Measurements from ENCODE around the gene CACNA2D2. TPM values are rescaled to one million over a fixed set of nuclear protein-coding genes. Genes with fewer than 3 reads are reported as not detected.

CACNA2D2 gene
- total RNA-seq, 2 donors from 2014 or later, result 1.3 TPM

GRCh38 chr3:50510325-50510724 is 6.9 kb upstream of the CACNA2D2 start:
- 63 to 72% methylated on average over 2 of the region's 2 CpGs for WGBS, 2 donors
- Histone ChIP-seq H3K27me3 (no peaks in the 10 kb centered on the region), H3K4me3 (no peak overlapping the region)

GRCh38 chr3:50509715-50510114 is 6.3 kb upstream of the CACNA2D2 start:
- ATAC-seq (no peak), DNase-seq (no peak)
- Histone ChIP-seq H3K9me3 (no peaks in the 10 kb centered on the region), H3K36me3 (replicated peaks in 1 of 2; ENCODE audit: insufficient read depth in 1 of 2, low read depth in 2 of 2) (no peaks in the 10 kb centered on the region), H3K4me3 (no peak overlapping the region), H3K27me3 (no peaks in the 10 kb centered on the region), H3K4me1 (no peaks in the 10 kb centered on the region), H3K27ac (no peak overlapping the region)
- 73 to 83% methylated on average over 5 of the region's 5 CpGs for WGBS, 2 donors
- TF ChIP-seq POLR2A (IDR thresholded peaks at IDR 0.05), result no peak
- TF ChIP-seq, protein P1, sequence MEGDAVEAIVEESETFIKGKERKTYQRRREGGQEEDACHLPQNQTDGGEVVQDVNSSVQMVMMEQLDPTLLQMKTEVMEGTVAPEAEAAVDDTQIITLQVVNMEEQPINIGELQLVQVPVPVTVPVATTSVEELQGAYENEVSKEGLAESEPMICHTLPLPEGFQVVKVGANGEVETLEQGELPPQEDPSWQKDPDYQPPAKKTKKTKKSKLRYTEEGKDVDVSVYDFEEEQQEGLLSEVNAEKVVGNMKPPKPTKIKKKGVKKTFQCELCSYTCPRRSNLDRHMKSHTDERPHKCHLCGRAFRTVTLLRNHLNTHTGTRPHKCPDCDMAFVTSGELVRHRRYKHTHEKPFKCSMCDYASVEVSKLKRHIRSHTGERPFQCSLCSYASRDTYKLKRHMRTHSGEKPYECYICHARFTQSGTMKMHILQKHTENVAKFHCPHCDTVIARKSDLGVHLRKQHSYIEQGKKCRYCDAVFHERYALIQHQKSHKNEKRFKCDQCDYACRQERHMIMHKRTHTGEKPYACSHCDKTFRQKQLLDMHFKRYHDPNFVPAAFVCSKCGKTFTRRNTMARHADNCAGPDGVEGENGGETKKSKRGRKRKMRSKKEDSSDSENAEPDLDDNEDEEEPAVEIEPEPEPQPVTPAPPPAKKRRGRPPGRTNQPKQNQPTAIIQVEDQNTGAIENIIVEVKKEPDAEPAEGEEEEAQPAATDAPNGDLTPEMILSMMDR (IDR thresholded peaks at IDR 0.05), result no peak
- intact Hi-C loops (cut with DNase I), result no loop called here

More at GRCh38 chr3:50510325-50510724, 6.9 kb upstream of the CACNA2D2 start:
- DNase-seq (no peak), ATAC-seq (no peak)
- H3K4me1 ChIP-seq, result no peaks in the 10 kb centered on the region
- no peak for TF ChIP-seq POLR2A (IDR thresholded peaks at IDR 0.05)
- TF ChIP-seq, protein P1 (IDR thresholded peaks at IDR 0.05), result no peak
- intact Hi-C loops (cut with DNase I), result no loop called here
- H3K9me3 ChIP-seq, result no peaks in the 10 kb centered on the region
- no peak overlapping the region for H3K27ac ChIP-seq
- no peaks in the 10 kb centered on the region for H3K36me3 ChIP-seq (replicated peaks in 1 of 2; ENCODE audit: insufficient read depth in 1 of 2, low read depth in 2 of 2)

- H3K4me3 ChIP-seq, result no peak overlapping the region
- TF ChIP-seq, protein P1 (IDR thresholded peaks at IDR 0.05), result no peak
- no peak for TF ChIP-seq POLR2A (IDR thresholded peaks at IDR 0.05)
- WGBS, 2 donors, result 17 to 67% methylated on average over 1 of the region's 1 CpG
- peaks cover 2% of the 10 kb centered on the region for H3K4me1 ChIP-seq
- H3K9me3 ChIP-seq, result no peaks in the 10 kb centered on the region
- H3K27ac ChIP-seq, result no peak overlapping the region
- intact Hi-C loops (cut with DNase I), result no loop called here
- H3K36me3 ChIP-seq (replicated peaks in 1 of 2; ENCODE audit: insufficient read depth in 1 of 2, low read depth in 2 of 2), result no peaks in the 10 kb centered on the region
- ATAC-seq (no peak), DNase-seq (no peak)
- no peaks in the 10 kb centered on the region for H3K27me3 ChIP-seq
Measured at GRCh38 chr3:50508821-50509220, 5.4 kb upstream of the CACNA2D2 start.

GRCh38 chr3:50506169-50506568 is 2.7 kb upstream of the CACNA2D2 start:
- ATAC-seq (no peak), DNase-seq (no peak)
- Histone ChIP-seq H3K4me1 (peaks cover 13% of the 10 kb centered on the region), H3K27ac (no peak overlapping the region), H3K9me3 (no peaks in the 10 kb centered on the region), H3K27me3 (no peaks in the 10 kb centered on the region), H3K36me3 (replicated peaks in 1 of 2; ENCODE audit: insufficient read depth in 1 of 2, low read depth in 2 of 2) (no peaks in the 10 kb centered on the region), H3K4me3 (no peak overlapping the region)
- TF ChIP-seq POLR2A (IDR thresholded peaks at IDR 0.05), result no peak
- TF ChIP-seq, protein P1 (IDR thresholded peaks at IDR 0.05), result no peak
- 66 to 72% methylated on average over 4 of the region's 4 CpGs for WGBS, 2 donors
- intact Hi-C loops (cut with DNase I), result no loop called here

- WGBS, 2 donors, result 84 to 88% methylated on average over 2 of the region's 2 CpGs
- no peak overlapping the region for H3K27ac ChIP-seq
- intact Hi-C loops (cut with DNase I), result no loop called here
- ATAC-seq (no peak), DNase-seq (no peak)
- H3K9me3 ChIP-seq, result no peaks in the 10 kb centered on the region
- peaks cover 13% of the 10 kb centered on the region for H3K4me1 ChIP-seq
- TF ChIP-seq POLR2A (IDR thresholded peaks at IDR 0.05), result no peak
- TF ChIP-seq, protein P1 (IDR thresholded peaks at IDR 0.05), result no peak
- no peaks in the 10 kb centered on the region for H3K27me3 ChIP-seq
- H3K4me3 ChIP-seq, result no peak overlapping the region
- no peaks in the 10 kb centered on the region for H3K36me3 ChIP-seq (replicated peaks in 1 of 2; ENCODE audit: insufficient read depth in 1 of 2, low read depth in 2 of 2)
Measured at GRCh38 chr3:50504681-50505080, 1.2 kb upstream of the CACNA2D2 start.

Measured in body of pancreas (tissue), 4 donors.